ENCODE data around the gene MSANTD7.

GRCh38 chr10:14815681-14816080 is 22.4 kb upstream of the MSANTD7 start:
- TF ChIP-seq, protein P1, sequence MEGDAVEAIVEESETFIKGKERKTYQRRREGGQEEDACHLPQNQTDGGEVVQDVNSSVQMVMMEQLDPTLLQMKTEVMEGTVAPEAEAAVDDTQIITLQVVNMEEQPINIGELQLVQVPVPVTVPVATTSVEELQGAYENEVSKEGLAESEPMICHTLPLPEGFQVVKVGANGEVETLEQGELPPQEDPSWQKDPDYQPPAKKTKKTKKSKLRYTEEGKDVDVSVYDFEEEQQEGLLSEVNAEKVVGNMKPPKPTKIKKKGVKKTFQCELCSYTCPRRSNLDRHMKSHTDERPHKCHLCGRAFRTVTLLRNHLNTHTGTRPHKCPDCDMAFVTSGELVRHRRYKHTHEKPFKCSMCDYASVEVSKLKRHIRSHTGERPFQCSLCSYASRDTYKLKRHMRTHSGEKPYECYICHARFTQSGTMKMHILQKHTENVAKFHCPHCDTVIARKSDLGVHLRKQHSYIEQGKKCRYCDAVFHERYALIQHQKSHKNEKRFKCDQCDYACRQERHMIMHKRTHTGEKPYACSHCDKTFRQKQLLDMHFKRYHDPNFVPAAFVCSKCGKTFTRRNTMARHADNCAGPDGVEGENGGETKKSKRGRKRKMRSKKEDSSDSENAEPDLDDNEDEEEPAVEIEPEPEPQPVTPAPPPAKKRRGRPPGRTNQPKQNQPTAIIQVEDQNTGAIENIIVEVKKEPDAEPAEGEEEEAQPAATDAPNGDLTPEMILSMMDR (conservative IDR thresholded peaks at IDR 0.05) = no peak
- TF ChIP-seq ZFX (IDR thresholded peaks at IDR 0.05) = no peak
